Astrocyte (in vitro differentiated cells and primary cell): Measurements from ENCODE around the gene NPLOC4. TPM values are rescaled to one million over a fixed set of nuclear protein-coding genes. Genes with fewer than 3 reads are reported as not detected.

Experiments used
- DNase-seq: peaks from one replicate; pipeline ENCODE4 v3.0.0-alpha.2; 2010; ENCODE audit warnings: low read depth
- FAIRE-seq: peaks from 2 replicates; lab custom pipeline; 2011; peaks lifted over from hg19 to GRCh38; lab: Jason Lieb, UNC
- H2AFZ ChIP-seq: 2 replicates; pipeline ENCODE4 v1.6.0; 2012; ENCODE audit warnings: low read depth, low read length, inconsistent platforms
- H3K27ac ChIP-seq: 2 replicates; pipeline ENCODE4 v1.5.1; 2011; ENCODE audit warnings: low read depth, low read length, inconsistent platforms
- H3K27me3 ChIP-seq: 2 replicates; pipeline ENCODE4 v1.6.0; 2011; ENCODE audit warnings: low read length, inconsistent platforms; ENCODE audit not compliant: insufficient read depth
- H3K36me3 ChIP-seq: 2 replicates; pipeline ENCODE4 v1.5.1; 2011; ENCODE audit warnings: low read length, inconsistent platforms; ENCODE audit not compliant: insufficient read depth
- H3K4me1 ChIP-seq: 2 replicates; pipeline ENCODE4 v1.5.1; 2011; ENCODE audit warnings: low read length, inconsistent platforms; ENCODE audit not compliant: insufficient read depth
- H3K4me2 ChIP-seq: 2 replicates; pipeline ENCODE4 v1.6.0; 2012; ENCODE audit warnings: low read length, inconsistent platforms
- H3K4me3 ChIP-seq: 2 replicates; pipeline ENCODE4 v1.5.1; 2011; ENCODE audit warnings: low read depth, mild to moderate bottlenecking, low read length, inconsistent platforms; ENCODE audit not compliant: insufficient read depth
- H3K79me2 ChIP-seq: 2 replicates; pipeline ENCODE4 v1.6.0; 2012; ENCODE audit warnings: mild to moderate bottlenecking, low read length, inconsistent platforms; ENCODE audit not compliant: insufficient read depth
- H3K9ac ChIP-seq: 2 replicates; pipeline ENCODE4 v1.6.0; 2012; ENCODE audit warnings: mild to moderate bottlenecking, low read length, inconsistent platforms
- H3K9me3 ChIP-seq: 2 replicates; pipeline ENCODE4 v1.5.1; 2012; ENCODE audit warnings: low read depth, mild to moderate bottlenecking, low read length, inconsistent platforms; ENCODE audit not compliant: insufficient read depth
- H4K20me1 ChIP-seq: 2 replicates; pipeline ENCODE4 v1.6.0; 2012; ENCODE audit warnings: low read length, inconsistent platforms; ENCODE audit not compliant: insufficient read depth
- H3K27ac Mint-ChIP-seq: one replicate; pipeline ENCODE4 v1.8.0; 2021; ENCODE audit warnings: mild to moderate bottlenecking, mixed read lengths; ENCODE audit not compliant: unreplicated experiment
- H3K27me3 Mint-ChIP-seq: one replicate; pipeline ENCODE4 v1.8.0; 2021; ENCODE audit warnings: low read depth, mixed read lengths; ENCODE audit not compliant: unreplicated experiment
- H3K36me3 Mint-ChIP-seq: one replicate; pipeline ENCODE4 v1.8.0; 2021; ENCODE audit warnings: low read depth, mixed read lengths; ENCODE audit not compliant: unreplicated experiment
- H3K4me1 Mint-ChIP-seq: one replicate; pipeline ENCODE4 v1.8.0; 2021; ENCODE audit warnings: low read depth, mixed read lengths; ENCODE audit not compliant: unreplicated experiment
- H3K4me3 Mint-ChIP-seq: one replicate; pipeline ENCODE4 v1.8.0; 2021; ENCODE audit warnings: mild to moderate bottlenecking, moderate library complexity, mixed read lengths; ENCODE audit not compliant: unreplicated experiment
- H3K9me3 Mint-ChIP-seq: one replicate; pipeline ENCODE4 v1.8.0; 2021; ENCODE audit warnings: mild to moderate bottlenecking, mixed read lengths; ENCODE audit not compliant: unreplicated experiment
- CTCF ChIP-seq: IDR thresholded peaks from 2 replicates; pipeline ENCODE4 v1.5.1; 2011; ENCODE audit warnings: low read depth, mild to moderate bottlenecking, inconsistent platforms, low read length, moderate library complexity; ENCODE audit not compliant: insufficient read depth
- EZH2 ChIP-seq: IDR thresholded peaks from 2 replicates; pipeline ENCODE4 v1.6.1; 2012; ENCODE audit warnings: mild to moderate bottlenecking, low read length, inconsistent platforms; ENCODE audit not compliant: insufficient read depth
- total RNA-seq: library from RNA; stranded (reverse); gene quantifications from 2 replicates; pipeline ENCODE4 v1.2.1, GENCODE V29; 2021

The NPLOC4 gene
- total RNA-seq, 1 donor from 2014 or later, result 125 TPM

- H3K9me3 ChIP-seq, result no peaks in the 10 kb centered on the region
- no peak for FAIRE-seq
- H3K4me1 ChIP-seq, result peaks cover 4% of the 10 kb centered on the region
- Mint-ChIP-seq H3K9me3 (no peaks in the 10 kb centered on the region), H3K27ac (no peak overlapping the region), H3K27me3 (no peaks in the 10 kb centered on the region), H3K4me1 (no peaks in the 10 kb centered on the region), H3K36me3 (peaks cover 3% of the 10 kb centered on the region), H3K4me3 (no peak overlapping the region)
- TF ChIP-seq CTCF (no peak), EZH2 (peak; percentile 8)
- peaks cover 9% of the 10 kb centered on the region for H3K27me3 ChIP-seq
- peak overlapping the region; percentile 26 for H3K4me2 ChIP-seq
- no peak overlapping the region for H3K4me3 ChIP-seq
- H3K79me2 ChIP-seq, result no peaks in the 10 kb centered on the region
- H3K9ac ChIP-seq, result no peak overlapping the region
- H3K36me3 ChIP-seq, result no peaks in the 10 kb centered on the region
- peaks cover 16% of the 10 kb centered on the region for H4K20me1 ChIP-seq
- no peak overlapping the region for H3K27ac ChIP-seq
- H2AFZ ChIP-seq, result no peak overlapping the region
- DNase-seq, result no peak
Measured at GRCh38 chr17:81537343-81537855, 99.5 kb downstream of the NPLOC4 start.

- DNase-seq (no peak), FAIRE-seq (no peak)
- Histone ChIP-seq H3K27me3 (peaks cover 9% of the 10 kb centered on the region), H3K4me3 (no peak overlapping the region), H3K27ac (no peak overlapping the region), H3K9ac (no peak overlapping the region), H3K4me2 (peak overlapping the region; percentile 5), H3K4me1 (peaks cover 4% of the 10 kb centered on the region), H3K36me3 (no peaks in the 10 kb centered on the region), H3K9me3 (no peaks in the 10 kb centered on the region), H3K79me2 (no peaks in the 10 kb centered on the region), H4K20me1 (peaks cover 16% of the 10 kb centered on the region), H2AFZ (no peak overlapping the region)
- Mint-ChIP-seq H3K4me3 (no peak overlapping the region), H3K27me3 (no peaks in the 10 kb centered on the region), H3K4me1 (no peaks in the 10 kb centered on the region), H3K9me3 (no peaks in the 10 kb centered on the region), H3K36me3 (peaks cover 3% of the 10 kb centered on the region), H3K27ac (no peak overlapping the region)
- TF ChIP-seq EZH2, result peak; percentile 75
- no peak for TF ChIP-seq CTCF
Measured at GRCh38 chr17:81536299-81537290, 100.3 kb downstream of the NPLOC4 start.
